NCI-H2227 treated with DMSO at 0.1 percent for 48 hours (cell line): ENCODE measurements around the gene RTEL1.
A peak's percentile ranks its signal among the peaks of the same experiment; 100 is the strongest.
"Not testable (repeated sequence)": the region's sequence is repeated elsewhere in the genome, so short reads cannot be mapped to it uniquely, and the experiment has no call there.

Source experiments
- DNase-seq: peaks from one replicate; lab custom pipeline; 2025; lab: John Stamatoyannopoulos, UW

The RTEL1 gene

DNA sequence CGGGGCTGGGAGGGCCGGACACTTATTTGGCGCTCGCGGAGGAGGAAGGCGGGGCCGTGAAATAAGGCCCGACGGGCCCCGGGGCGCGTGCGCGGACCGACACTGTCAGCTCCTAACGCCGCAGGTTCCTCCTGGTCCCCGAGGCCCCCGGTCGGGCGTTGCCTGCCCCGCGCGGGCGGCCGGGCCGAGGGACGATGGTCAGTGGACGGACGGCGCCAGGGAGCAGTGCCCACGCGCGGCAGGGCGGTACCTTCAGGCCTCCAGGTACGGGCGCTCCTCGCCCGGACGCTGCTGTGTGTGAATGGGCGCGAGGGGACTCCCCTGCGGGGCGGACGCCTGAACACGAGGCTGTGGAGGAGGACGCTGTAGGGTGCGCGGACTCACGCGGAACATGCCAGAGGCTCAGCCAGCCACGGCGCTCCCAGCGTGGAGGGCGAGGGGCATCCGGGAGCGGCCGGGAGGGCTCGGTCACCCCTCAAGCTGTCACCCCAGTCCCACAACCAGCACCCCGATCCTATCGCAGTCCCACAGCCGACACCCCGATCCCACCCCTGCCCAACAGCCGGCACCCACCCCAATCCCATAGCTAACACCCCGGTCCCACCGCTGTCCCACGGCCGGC is 30.9 kb upstream of the RTEL1 start:
- peak; percentile 83 for DNase-seq

- no peak for DNase-seq
These were observed 30.3 kb upstream of the RTEL1 start for GRCh38 chr20:63627751-63628245.

- DNase-seq: peak; percentile 78
These were observed 29.7 kb upstream of the RTEL1 start for GRCh38 chr20:63628246-63628975.

DNA sequence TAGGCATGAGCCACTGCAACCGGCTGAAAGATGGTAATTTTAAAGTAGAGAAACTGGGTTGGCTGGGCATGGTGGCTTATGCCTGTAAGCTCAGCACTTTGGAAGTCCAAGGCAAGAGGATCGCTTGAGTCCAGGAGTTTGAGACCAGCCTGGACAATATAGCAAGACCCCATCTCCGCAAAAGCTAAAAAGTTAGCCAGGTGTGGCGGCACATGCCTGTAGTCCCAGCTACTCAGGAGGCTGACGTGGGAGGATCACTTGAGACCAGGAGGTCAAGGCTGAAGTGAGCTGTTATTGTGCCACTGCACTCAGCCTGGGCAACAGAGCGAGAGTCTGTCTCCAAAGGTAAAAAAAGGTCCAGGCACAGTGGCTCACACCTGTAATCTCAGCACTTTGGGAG is 27.2 kb upstream of the RTEL1 start:
- DNase-seq: not testable (repeated sequence)

- not testable (repeated sequence) for DNase-seq
These were observed 26.7 kb upstream of the RTEL1 start for GRCh38 chr20:63631426-63631825.

DNA sequence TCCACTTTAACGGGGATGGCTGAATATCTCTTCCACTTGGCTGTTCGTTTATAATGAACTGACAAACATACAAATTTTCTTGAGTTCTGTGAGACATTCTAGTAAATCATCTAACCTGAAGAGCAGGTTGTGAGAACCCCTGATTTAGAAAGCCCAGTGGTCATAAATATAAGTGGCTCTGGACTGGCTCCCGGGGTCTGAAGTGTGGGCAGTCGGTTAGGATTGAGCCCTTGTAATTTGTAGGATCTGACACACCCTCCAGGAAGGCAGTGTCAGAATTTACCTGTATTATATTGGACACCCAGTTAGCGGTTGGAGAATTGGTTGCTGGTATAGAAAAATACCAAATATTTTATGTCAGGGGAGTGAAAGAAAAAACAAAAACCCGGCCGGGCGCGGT is 24.4 kb upstream of the RTEL1 start:
- no peak for DNase-seq

DNA sequence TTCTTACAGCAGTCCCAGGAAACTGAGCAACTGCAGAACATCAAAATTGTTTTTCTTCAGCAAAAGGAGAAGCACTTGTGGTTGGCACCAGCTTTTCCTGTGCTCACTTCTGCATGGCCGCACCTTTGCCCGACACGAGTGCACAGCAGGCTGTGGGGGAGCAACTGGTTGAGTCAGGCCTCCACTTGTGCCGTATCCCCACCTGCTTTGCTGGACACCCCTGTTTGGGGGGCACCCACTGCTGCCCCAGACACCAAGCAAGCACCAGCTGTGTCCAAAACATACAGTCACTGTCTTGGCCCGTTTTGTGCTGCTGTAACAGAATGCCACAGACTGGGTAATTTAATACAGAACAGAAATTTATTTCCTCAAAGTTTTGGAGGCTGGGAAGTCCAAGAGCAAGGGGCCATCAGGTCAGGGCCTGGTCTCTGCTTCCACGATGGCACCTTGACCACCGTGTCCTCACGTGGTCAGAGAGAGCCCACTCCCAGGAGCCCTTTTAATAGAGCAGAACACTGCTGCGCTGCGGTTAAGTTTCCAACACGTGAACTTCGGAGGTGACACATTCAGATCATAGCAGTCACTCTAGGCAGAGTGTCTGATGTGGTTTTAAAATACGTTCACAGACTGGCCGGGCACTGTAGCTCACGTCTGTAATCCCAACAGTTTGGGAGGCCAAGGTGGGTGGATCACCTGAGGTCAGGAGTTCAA is 22.5 kb upstream of the RTEL1 start:
- DNase-seq: no peak

DNA sequence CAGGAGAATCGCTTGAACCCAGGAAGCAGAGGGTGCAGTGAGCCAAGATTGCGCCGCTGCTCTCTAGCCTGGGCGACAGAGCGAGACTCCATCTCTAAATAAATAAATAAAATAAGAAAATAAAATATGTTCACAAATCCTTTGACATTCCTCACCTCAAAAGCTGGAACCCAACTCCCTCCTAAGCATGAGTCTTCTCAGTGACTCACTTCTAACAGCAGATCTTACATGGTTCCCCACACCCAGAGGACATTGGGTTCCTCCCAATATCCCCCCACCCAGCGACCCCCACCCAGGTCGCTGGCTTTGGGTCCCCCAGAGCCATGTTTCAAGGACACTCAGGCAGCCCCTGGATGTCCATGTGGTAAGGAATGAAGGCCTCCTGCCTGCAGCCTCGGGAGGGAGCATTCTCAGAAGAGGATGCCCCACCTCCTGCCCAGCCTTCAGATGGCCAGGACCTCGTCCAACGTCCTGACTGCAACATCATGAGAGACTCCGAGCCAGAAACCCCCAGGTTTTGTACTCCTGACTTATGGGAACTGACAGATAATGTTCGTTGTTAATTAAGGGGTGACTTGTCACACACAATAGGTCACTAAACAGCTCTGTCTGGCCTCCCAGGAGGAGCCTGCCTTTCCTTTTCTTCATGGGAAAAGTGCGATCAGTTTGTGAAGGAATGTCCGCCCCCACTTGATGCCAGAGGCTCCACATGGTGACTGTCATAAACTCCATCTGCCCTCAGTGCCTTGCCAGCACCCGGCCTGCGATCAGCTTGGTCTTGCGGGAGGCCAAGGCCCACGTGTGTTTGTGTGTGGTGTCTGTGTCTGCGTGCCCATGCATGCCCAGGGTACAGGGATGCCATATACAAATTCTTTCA is 21.1 kb upstream of the RTEL1 start:
- DNase-seq: no peak

GRCh38 chr20:63639093-63639975 is 18.8 kb upstream of the RTEL1 start:
- no peak for DNase-seq

GRCh38 chr20:63640086-63640485 is 18.0 kb upstream of the RTEL1 start:
- DNase-seq: no peak

GRCh38 chr20:63640686-63641085 is 17.4 kb upstream of the RTEL1 start:
- DNase-seq: not testable (repeated sequence)

GRCh38 chr20:63641146-63641791 is 16.8 kb upstream of the RTEL1 start:
- no peak for DNase-seq

DNA sequence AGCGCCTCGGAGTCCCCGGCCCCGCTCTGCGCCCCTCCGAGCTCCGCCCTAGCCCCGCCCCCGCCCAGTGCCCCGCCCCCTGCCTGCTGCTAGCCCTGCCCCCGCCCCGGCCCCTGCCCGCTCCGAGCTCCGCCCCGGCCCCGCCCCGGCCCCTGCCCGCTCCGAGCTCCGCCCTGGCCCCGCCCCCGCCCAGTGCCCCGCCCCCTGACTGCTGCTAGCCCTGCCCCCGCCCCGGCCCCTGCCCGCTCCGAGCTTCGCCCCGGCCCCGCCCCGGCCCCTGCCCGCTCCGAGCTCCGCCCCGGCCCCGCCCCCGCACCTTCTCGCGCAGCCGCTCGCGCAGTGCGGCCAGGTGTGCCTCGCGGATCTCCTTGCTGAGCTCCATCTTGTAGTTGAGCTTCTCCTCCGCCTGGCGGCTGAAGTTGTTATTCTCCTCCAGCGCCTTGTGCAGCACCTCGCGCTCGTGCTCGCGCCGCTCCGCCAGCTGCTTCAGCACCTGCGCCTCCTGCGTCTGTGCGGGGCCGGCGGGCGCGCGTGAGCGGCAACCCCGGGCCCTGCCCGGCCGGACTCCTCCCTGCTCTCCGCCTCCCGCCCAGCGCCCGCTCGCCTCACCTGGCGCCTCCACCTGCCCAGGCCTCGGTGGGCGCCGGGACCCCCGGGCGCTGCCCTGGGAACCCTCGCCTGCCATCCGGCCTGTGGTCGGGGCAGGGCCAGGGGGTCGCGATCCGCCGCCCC is 16.2 kb upstream of the RTEL1 start:
- DNase-seq: no peak

GRCh38 chr20:63642527-63643247 is 15.4 kb upstream of the RTEL1 start:
- no peak for DNase-seq

DNA sequence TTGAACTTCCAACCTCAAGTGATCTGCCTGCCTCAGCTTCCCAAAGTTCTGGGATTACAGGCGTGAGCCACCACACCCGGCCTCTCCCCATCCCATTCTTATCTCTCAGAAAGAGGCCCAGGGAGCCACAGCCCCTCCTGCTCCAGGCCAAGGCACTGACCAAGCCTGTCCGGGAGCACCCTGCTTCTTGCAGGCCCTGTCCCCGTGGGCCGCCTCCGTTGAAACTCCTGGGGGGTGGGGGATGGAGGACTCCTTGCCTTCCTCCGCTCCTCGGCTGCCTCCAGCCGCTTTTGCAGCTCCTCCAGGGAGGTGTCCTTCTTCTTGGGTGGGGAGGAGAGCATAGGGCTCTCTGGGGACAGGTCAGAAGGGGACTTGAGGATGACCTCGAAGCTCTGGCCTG is 14.6 kb upstream of the RTEL1 start:
- DNase-seq: no peak

DNA sequence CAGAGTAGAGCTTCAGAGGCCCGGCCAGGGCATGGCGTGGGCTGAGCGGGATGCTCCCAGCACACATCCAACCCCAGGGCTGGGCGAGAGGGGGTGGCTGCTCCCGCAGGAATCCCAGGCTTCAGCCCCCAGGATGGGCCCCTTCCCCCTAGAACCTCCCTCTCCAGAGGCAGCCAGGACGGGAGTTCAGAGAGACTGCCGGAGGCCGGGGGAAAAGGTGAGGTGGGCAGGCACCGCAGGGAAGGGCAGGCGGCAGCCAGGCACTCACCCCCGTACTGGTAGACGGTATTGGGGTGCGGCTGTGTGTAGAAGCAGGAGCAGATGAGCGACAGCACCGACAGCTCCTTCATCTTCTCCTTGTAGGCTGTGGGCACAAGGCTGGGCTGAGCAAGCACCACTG is 14.2 kb upstream of the RTEL1 start:
- no peak for DNase-seq

GRCh38 chr20:63645218-63645617 is 12.9 kb upstream of the RTEL1 start:
- no peak for DNase-seq

DNA sequence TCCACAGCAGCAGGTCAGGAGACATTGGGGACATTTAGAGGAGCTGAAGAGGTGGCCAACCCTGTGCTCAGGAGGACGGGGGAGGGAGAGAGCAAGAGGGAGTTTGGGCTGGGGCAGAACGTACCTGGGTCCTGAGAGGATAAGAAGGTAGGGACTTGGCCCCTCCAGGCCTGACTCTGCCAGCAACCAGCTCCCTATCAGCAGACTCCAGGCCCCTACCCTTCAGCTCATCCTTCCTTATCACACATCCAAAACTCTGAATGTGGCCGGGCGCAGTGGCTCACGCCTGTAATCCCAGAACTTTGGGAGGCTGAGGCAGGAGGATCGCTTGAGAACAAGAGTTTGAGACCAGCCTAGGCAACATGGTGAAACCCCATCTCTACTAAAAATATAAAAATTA is 9.9 kb upstream of the RTEL1 start:
- DNase-seq: no peak
